ENCODE data around the gene DYNLL1. TPM values are rescaled to one million over a fixed set of nuclear protein-coding genes. Genes with fewer than 3 reads are reported as not detected.
"Not testable (repeated sequence)": the region's sequence is repeated elsewhere in the genome, so short reads cannot be mapped to it uniquely, and the experiment has no call there.

The DYNLL1 gene
- 308 and 404 TPM in 2 replicates for total RNA-seq (2014; rRNA removed)
- 1,028 TPM for polyA plus RNA-seq (2012)

- DNase-seq (ENCODE audit: low read depth), result peak; percentile 94
Observed at GRCh38 chr12:120495731-120496412, at the start of gene DYNLL1. Gene DYNLL1 (plus strand): TSS chr12:120496113. CDS start chr12:120496422, 309 bp downstream.

- DNase-seq (ENCODE audit: low read depth), result not testable (repeated sequence)
Observed at GRCh38 chr12:120446844-120447178, 49.1 kb upstream of the DYNLL1 start.

- no peak for DNase-seq (ENCODE audit: low read depth)
Observed at GRCh38 chr12:120447992-120448391, 47.9 kb upstream of the DYNLL1 start.

- not testable (repeated sequence) for DNase-seq (ENCODE audit: low read depth)
Observed at GRCh38 chr12:120452524-120452923, 43.4 kb upstream of the DYNLL1 start.

GRCh38 chr12:120453060-120453750 lies 42.7 kb upstream of the DYNLL1 start:
- DNase-seq (ENCODE audit: low read depth), result no peak

- DNase-seq (ENCODE audit: low read depth), result peak; percentile 36
Observed at GRCh38 chr12:120453977-120454376, 41.9 kb upstream of the DYNLL1 start.

- no peak for DNase-seq (ENCODE audit: low read depth)
Observed at GRCh38 chr12:120455302-120455701, 40.6 kb upstream of the DYNLL1 start.

GRCh38 chr12:120457133-120457532 lies 38.8 kb upstream of the DYNLL1 start:
- DNase-seq (ENCODE audit: low read depth), result no peak

- DNase-seq (ENCODE audit: low read depth), result no peak
Observed at GRCh38 chr12:120460157-120460556, 35.8 kb upstream of the DYNLL1 start.

- no peak for DNase-seq (ENCODE audit: low read depth)
Observed at GRCh38 chr12:120462099-120462640, 33.7 kb upstream of the DYNLL1 start.

GRCh38 chr12:120463712-120464111 lies 32.2 kb upstream of the DYNLL1 start:
- DNase-seq (ENCODE audit: low read depth), result no peak

GRCh38 chr12:120465756-120466155 lies 30.2 kb upstream of the DYNLL1 start:
- DNase-seq (ENCODE audit: low read depth), result no peak

GRCh38 chr12:120466560-120467315 lies 29.2 kb upstream of the DYNLL1 start:
- peak; percentile 42 for DNase-seq (ENCODE audit: low read depth)

GRCh38 chr12:120467439-120467838 lies 28.5 kb upstream of the DYNLL1 start:
- no peak for DNase-seq (ENCODE audit: low read depth)

- peak; percentile 65 for DNase-seq (ENCODE audit: low read depth)
Observed at GRCh38 chr12:120468325-120468820, 27.5 kb upstream of the DYNLL1 start.

GRCh38 chr12:120468821-120469449 lies 27.0 kb upstream of the DYNLL1 start:
- DNase-seq (ENCODE audit: low read depth), result no peak

GRCh38 chr12:120469450-120470149 lies 26.3 kb upstream of the DYNLL1 start, which contains the start of gene SRSF9:
Gene SRSF9 (minus strand): TSS chr12:120469748. CDS start chr12:120469609, 139 bp downstream.
- DNase-seq (ENCODE audit: low read depth), result peak; percentile 94

GRCh38 chr12:120470150-120470784 lies 25.6 kb upstream of the DYNLL1 start:
- no peak for DNase-seq (ENCODE audit: low read depth)

GRCh38 chr12:120472521-120472920 lies 23.4 kb upstream of the DYNLL1 start:
- no peak for DNase-seq (ENCODE audit: low read depth)

Measured in LHCN-M2 (cell line).